Pancreas (tissue), 10 donors: ENCODE measurements around the gene ANKRD35. TPM values are rescaled to one million over a fixed set of nuclear protein-coding genes. Genes with fewer than 3 reads are reported as not detected.
A peak's percentile ranks its signal among the peaks of the same experiment; 100 is the strongest.

Source experiments
- ATAC-seq, 4 donors: fragments of 200-7000 bp; cut with Tn5 transposase; one replicate each; pipeline versions ENCODE4 v1.8.0 to v1.9.1; 2020; ENCODE audit warnings: mild to moderate bottlenecking in 4 of 4, moderate library complexity in 4 of 4
- DNase-seq, 6 donors: peaks; one replicate each; pipeline ENCODE4 v3.0.0-alpha.2; 2020
- FAIRE-seq: peaks from 2 replicates; lab custom pipeline; 2012; peaks lifted over from hg19 to GRCh38; lab: Jason Lieb, UNC
- H3K27ac ChIP-seq, 4 donors: fragments of 200-600 bp; sonication (generic); 1 replicate in 3 of 4; 2 replicates in 1 of 4; pipeline versions ENCODE4 v1.5.0 to v1.8.0; 2020
- H3K27me3 ChIP-seq, 4 donors: fragments of 200-600 bp; one replicate each; pipeline ENCODE4 v1.8.0; 2021
- H3K36me3 ChIP-seq, 3 donors: fragments of 200-600 bp; sonication (generic) in 1 of 3; one replicate each; pipeline versions ENCODE4 v1.5.0 to v1.8.0; 2020 to 2021
- H3K4me1 ChIP-seq, 3 donors: fragments of 200-600 bp; one replicate each; pipeline ENCODE4 v1.8.0; 2021
- H3K4me3 ChIP-seq, 4 donors: fragments of 200-600 bp; sonication (generic) in 2 of 4; one replicate each; pipeline versions ENCODE4 v1.5.0 to v1.8.0; 2020 to 2021
- H3K9me3 ChIP-seq, 4 donors: fragments of 200-600 bp; one replicate each; pipeline ENCODE4 v1.8.0; 2021
- WGBS, 2 donors: extraction: QIAGEN DNeasy Blood & Tissue Kit; methylation state at CpG; one replicate each; pipeline ENCODE4 v1.1.7; 2013; 5-methylcytosine and 5-hydroxymethylcytosine counted together
- intact Hi-C, 3 donors: fragments of 100-400 bp; cut with DNase I; formaldehyde crosslinking; loops; one replicate each; pipeline versions ENCODE4 v1.11.1 to v1.14.2; 2022
- polyA plus RNA-seq, 2 donors: library from polyadenylated mRNA; stranded (reverse); fragments of 200-250 nt; gene quantifications; one replicate each; pipeline ENCODE4 v1.2.3, GENCODE V29; 2013
- total RNA-seq, 6 donors: library from RNA; stranded (reverse); fragmentation: NEBNext Ultra II Directional in 4 of 6; extraction: Animal tissue kit (Norgen Biotek cat#: 25700) in 4 of 6; gene quantifications; one replicate each; pipeline versions ENCODE4 v1.2.1 to v1.2.4, GENCODE V29; 2021 to 2023
- TF ChIP-seq, protein P1 (sequence below), 4 donors: fragments of 200-600 bp; sonication (generic) in 3 of 4; IDR thresholded peaks; one replicate each; pipeline versions ENCODE4 v1.5.0 to v1.8.0; 2021; ENCODE audit warnings: antibody characterized with exemption in 4 of 4
- donor health status: healthy with polysubstance abuse.
- donor health status: DM: no; HTN: no; CAD: no; lungs with moderate emphysema.
- donor health status: DM: no; HTN: no; CAD: no.
- donor health status: control.
- donor health status: control.
- donor health status: Bipolar disorder and iron deficiency.
- donor health status: DM: yes; HTN: yes; CAD: no.
- donor health status: DM: no; HTN: no; CAD: no.
- donor health status: DM: no; HTN: no; CAD: no.
- donor health status: DM: yes; HTN: yes; CAD: no.

The ANKRD35 gene
- total and polyA plus RNA-seq, 8 donors, result 0.04 to 0.68 (median 0.37) TPM

DNA sequence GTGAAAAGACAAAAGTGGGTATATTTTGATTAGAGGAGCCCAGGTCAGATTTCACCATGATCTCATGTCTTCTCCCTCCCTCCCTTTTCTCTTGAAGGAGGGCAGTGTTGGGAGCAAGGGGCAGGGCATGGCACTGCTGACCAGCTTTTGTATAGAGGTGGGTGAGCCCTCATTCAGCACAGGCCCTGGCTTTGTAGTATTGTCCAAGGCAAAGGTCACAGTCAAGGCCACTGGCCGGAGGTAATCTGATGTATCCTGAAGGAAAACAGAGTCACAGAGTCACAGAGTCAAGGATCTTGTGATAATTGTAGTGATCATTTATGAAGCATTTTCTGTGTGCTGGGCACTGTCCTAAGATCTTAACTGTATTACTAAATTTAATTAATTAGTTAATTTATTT lies 12.3 kb upstream of the ANKRD35 start:
- no peak for ATAC-seq

DNA sequence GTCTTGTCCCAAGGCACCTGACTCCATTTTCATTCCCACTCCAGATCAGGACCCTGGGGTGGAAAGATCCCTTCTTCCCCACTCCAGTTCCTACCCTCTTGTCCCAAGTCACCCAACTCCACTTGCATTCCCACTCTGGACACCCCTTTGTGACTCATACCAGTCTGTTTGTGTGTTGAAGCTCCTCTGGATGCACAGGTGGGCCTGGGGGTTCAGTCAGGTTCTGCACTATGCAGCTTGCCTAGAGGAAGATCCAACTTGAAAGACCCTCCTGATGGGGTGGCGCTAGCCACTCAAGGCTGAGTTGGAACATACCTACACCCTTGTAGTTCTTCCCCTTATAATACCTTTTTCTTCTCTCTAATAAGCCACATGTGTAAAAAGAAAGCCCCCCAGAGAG lies 9.8 kb upstream of the ANKRD35 start:
- no peak for DNase-seq
- TF ChIP-seq, protein P1, sequence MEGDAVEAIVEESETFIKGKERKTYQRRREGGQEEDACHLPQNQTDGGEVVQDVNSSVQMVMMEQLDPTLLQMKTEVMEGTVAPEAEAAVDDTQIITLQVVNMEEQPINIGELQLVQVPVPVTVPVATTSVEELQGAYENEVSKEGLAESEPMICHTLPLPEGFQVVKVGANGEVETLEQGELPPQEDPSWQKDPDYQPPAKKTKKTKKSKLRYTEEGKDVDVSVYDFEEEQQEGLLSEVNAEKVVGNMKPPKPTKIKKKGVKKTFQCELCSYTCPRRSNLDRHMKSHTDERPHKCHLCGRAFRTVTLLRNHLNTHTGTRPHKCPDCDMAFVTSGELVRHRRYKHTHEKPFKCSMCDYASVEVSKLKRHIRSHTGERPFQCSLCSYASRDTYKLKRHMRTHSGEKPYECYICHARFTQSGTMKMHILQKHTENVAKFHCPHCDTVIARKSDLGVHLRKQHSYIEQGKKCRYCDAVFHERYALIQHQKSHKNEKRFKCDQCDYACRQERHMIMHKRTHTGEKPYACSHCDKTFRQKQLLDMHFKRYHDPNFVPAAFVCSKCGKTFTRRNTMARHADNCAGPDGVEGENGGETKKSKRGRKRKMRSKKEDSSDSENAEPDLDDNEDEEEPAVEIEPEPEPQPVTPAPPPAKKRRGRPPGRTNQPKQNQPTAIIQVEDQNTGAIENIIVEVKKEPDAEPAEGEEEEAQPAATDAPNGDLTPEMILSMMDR (IDR thresholded peaks at IDR 0.05), result no peak
- no peaks in the 10 kb centered on the region for H3K36me3 ChIP-seq
- no peak overlapping the region for H3K27ac ChIP-seq
- intact Hi-C loops, result loop anchor here in 1 of 3 donors (10.0 kb wide), 1 partner anchor 119 kb away; no protein-coding TSS in a partner anchor
- H3K27me3 ChIP-seq, result no peaks in the 10 kb centered on the region
- ATAC-seq, result no peak
- H3K4me1 ChIP-seq, result peaks cover 17 to 27% (median 21%) of the 10 kb centered on the region in 3 donors
- no peak overlapping the region for H3K4me3 ChIP-seq
- WGBS, 2 donors, result 89 to 91% methylated on average over 1 of the region's 1 CpG
- FAIRE-seq, result no peak
- H3K9me3 ChIP-seq, result no peaks in the 10 kb centered on the region

More for the DNA sequence above, 12.3 kb upstream of the ANKRD35 start:
- peaks cover 1 to 3% (median 1%) of the 10 kb centered on the region in 3 donors for H3K4me1 ChIP-seq
- no peaks in the 10 kb centered on the region for H3K27me3 ChIP-seq
- DNase-seq (no peak), FAIRE-seq (no peak)
- no peak overlapping the region for H3K4me3 ChIP-seq
- intact Hi-C loops, result loop anchor here in 1 of 3 donors (10.0 kb wide), 1 partner anchor 117 kb away; no protein-coding TSS in a partner anchor
- no peaks in the 10 kb centered on the region for H3K9me3 ChIP-seq
- no peak overlapping the region for H3K27ac ChIP-seq
- TF ChIP-seq, protein P1 (IDR thresholded peaks at IDR 0.05), result no peak
- WGBS, 2 donors, result 49 to 53% methylated on average over 1 of the region's 1 CpG
- H3K36me3 ChIP-seq, result no peaks in the 10 kb centered on the region

DNA sequence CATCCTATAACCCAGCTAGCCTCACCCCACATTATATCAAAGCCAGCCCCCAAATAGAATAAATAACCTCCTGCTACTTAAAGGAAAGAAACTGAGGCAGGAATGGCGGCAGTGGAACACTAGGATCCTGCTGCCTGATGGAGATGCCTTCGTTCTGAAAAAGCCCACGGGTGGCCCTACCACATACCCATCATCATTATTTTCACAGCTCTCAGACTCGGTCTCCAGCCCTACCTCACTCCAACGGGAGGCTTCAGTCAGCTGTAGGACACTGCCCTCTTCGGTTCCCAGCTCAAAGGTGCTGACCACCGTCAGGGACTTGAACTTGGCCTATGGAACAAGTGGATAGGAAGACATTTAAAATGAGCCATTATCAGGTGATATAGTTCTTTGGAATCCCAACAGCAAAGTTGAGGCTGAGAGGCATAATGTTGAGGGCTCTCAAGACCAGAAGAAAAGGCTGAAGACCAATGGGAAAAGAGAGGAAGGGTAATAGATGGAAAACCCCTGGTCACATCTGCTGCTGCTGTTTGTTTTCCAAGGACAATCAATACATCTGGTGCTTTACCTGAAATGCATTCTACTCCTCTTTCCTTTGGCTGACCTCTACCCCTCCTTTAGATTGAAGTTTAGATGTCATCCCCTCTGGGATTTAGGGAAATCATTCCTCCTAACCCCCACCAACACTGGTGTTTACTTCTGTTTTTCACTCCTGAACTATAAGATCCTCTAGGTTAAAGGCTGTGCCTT lies 7.8 kb upstream of the ANKRD35 start:
- intact Hi-C loops, result loop anchor here in 1 of 3 donors (10.0 kb wide), 1 partner anchor 121 kb away; no protein-coding TSS in a partner anchor
- Histone ChIP-seq H3K9me3 (no peaks in the 10 kb centered on the region), H3K36me3 (no peaks in the 10 kb centered on the region), H3K27me3 (no peaks in the 10 kb centered on the region), H3K4me3 (no peak overlapping the region), H3K27ac (peak overlapping the region in 1 of 4 donors; percentile 60), H3K4me1 (peaks cover 17 to 27% (median 21%) of the 10 kb centered on the region in 3 donors)
- TF ChIP-seq, protein P1 (IDR thresholded peaks at IDR 0.05), result no peak
- ATAC-seq (no peak), FAIRE-seq (no peak), DNase-seq (no peak)
- WGBS, 2 donors, result 79 to 87% methylated on average over 7 of the region's 7 CpGs

DNA sequence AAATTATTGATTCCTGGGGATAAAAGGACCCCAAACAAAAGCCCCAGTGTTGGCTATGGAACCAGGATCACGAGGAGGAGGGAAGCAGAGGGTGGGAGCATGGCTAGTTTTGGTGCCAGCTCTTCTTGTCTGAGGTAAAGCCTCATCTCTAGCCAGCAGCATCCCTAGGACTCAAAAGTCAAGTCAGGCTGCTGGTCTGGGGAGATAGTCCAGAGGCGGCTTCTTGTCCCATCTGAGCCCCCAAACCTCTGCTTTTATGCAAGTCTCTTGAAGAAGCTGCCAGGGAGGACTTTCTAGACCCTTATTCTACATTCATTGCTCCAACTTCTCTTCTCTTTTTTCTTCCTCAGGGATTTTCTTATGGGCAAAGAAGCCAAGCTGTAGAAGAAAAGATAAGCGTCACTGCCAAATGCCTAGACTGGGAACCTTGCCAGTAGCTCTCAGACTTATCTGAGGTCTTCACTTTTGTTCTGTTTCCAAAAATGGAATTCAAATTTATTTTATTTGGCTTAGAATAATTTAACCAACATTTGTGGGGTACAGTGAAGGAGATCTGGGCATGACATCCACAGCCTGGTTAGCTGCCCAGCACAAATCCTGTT lies 6.9 kb upstream of the ANKRD35 start:
- DNase-seq, result peak in 4 of 6 donors; percentile 27 to 46 (median 42)

More for the DNA sequence above, 6.9 kb upstream of the ANKRD35 start:
- WGBS, 2 donors, result 22 to 23% methylated on average over 3 of the region's 3 CpGs
- H3K27ac ChIP-seq, result peak overlapping the region; percentile 60 to 80 (median 70)
- H3K27me3 ChIP-seq, result no peaks in the 10 kb centered on the region
- no peaks in the 10 kb centered on the region for H3K9me3 ChIP-seq
- ATAC-seq (peak in 3 of 4 donors; percentile 13 to 20 (median 17)), FAIRE-seq (no peak)
- H3K4me3 ChIP-seq, result peak overlapping the region in 1 of 4 donors; percentile 3
- peaks cover 17 to 27% (median 21%) of the 10 kb centered on the region in 3 donors for H3K4me1 ChIP-seq
- intact Hi-C loops, result loop anchor here in 1 of 3 donors (10.0 kb wide), 1 partner anchor 122 kb away; no protein-coding TSS in a partner anchor
- TF ChIP-seq, protein P1 (IDR thresholded peaks at IDR 0.05), result no peak
- no peaks in the 10 kb centered on the region for H3K36me3 ChIP-seq
